ENCODE measurements around the gene ADAMTSL2.

ADAMTSL2 gene

GRCh38 chr9:133493845-133494540 lies 40.5 kb upstream of the ADAMTSL2 start:
- Histone ChIP-seq H3K27me3 (ENCODE audit: insufficient read depth, poor library complexity, severe bottlenecking) (no peaks in the 10 kb centered on the region), H3K27ac (replicated peaks) (no peak overlapping the region), H3K4me3 (replicated peaks; ENCODE audit: insufficient read depth, low read length) (no peak overlapping the region)
- TF ChIP-seq POLR2AphosphoS5 (IDR thresholded peaks at IDR 0.05; ENCODE audit: low read depth), result no peak
- TF ChIP-seq CTCF (IDR thresholded peaks at IDR 0.05; ENCODE audit: insufficient read depth, low read length), result no peak
- TF ChIP-seq GABPA (IDR thresholded peaks at IDR 0.05; ENCODE audit: low read depth), result no peak
- no peak for TF ChIP-seq SPI1 (IDR thresholded peaks at IDR 0.05; ENCODE audit: borderline replicate concordance, low read depth)
- TF ChIP-seq, protein P1, sequence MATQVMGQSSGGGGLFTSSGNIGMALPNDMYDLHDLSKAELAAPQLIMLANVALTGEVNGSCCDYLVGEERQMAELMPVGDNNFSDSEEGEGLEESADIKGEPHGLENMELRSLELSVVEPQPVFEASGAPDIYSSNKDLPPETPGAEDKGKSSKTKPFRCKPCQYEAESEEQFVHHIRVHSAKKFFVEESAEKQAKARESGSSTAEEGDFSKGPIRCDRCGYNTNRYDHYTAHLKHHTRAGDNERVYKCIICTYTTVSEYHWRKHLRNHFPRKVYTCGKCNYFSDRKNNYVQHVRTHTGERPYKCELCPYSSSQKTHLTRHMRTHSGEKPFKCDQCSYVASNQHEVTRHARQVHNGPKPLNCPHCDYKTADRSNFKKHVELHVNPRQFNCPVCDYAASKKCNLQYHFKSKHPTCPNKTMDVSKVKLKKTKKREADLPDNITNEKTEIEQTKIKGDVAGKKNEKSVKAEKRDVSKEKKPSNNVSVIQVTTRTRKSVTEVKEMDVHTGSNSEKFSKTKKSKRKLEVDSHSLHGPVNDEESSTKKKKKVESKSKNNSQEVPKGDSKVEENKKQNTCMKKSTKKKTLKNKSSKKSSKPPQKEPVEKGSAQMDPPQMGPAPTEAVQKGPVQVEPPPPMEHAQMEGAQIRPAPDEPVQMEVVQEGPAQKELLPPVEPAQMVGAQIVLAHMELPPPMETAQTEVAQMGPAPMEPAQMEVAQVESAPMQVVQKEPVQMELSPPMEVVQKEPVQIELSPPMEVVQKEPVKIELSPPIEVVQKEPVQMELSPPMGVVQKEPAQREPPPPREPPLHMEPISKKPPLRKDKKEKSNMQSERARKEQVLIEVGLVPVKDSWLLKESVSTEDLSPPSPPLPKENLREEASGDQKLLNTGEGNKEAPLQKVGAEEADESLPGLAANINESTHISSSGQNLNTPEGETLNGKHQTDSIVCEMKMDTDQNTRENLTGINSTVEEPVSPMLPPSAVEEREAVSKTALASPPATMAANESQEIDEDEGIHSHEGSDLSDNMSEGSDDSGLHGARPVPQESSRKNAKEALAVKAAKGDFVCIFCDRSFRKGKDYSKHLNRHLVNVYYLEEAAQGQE (IDR thresholded peaks at IDR 0.05; ENCODE audit: insufficient replicate concordance, low read depth), result no peak
- no peak for DNase-seq (ENCODE audit: low read depth in 1 of 2, low spot score in 1 of 2)

DNA sequence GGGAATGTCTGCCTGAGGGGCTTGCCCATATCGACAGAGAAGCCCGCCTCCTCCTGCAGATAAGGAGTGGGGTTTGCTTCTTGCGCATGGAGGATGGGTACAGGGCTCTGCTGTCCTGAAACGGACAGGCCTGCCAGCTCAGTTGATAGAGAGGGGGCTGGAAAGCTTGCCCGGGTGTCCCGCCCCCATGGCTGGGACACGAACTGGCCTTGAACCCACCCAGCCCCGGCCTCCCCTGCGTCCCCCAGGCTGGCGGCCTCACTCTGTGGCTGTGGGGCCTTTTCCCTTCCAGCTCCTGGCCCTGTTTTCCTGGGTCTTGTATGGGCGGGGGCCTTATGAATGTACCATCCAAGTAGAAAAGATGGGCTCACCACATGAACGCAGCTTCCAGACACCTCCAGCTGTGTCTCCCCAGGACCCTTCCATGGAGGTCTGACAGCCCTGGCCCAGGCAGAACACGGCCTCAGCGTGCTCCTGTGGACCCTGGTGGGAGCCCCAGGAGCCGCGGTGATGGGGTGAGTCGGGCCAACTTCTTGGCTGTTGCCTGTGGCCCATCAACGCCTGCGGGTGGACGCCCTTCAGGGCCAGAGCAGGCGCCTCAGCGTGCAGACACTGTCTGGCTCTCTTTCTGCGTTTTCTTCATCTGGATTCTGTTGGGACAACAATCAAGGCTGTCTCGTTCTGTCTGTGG lies 39.7 kb upstream of the ADAMTSL2 start:
- no peak for DNase-seq (ENCODE audit: low read depth in 1 of 2, low spot score in 1 of 2)
- TF ChIP-seq CTCF (IDR thresholded peaks at IDR 0.05; ENCODE audit: insufficient read depth, low read length) (no peak), GABPA (IDR thresholded peaks at IDR 0.05; ENCODE audit: low read depth) (no peak), POLR2AphosphoS5 (IDR thresholded peaks at IDR 0.05; ENCODE audit: low read depth) (no peak), SPI1 (IDR thresholded peaks at IDR 0.05; ENCODE audit: borderline replicate concordance, low read depth) (no peak)
- TF ChIP-seq, protein P1 (IDR thresholded peaks at IDR 0.05; ENCODE audit: insufficient replicate concordance, low read depth), result no peak
- Histone ChIP-seq H3K27me3 (ENCODE audit: insufficient read depth, poor library complexity, severe bottlenecking) (no peaks in the 10 kb centered on the region), H3K4me3 (replicated peaks; ENCODE audit: insufficient read depth, low read length) (no peak overlapping the region), H3K27ac (replicated peaks) (no peak overlapping the region)

- no peak for DNase-seq (ENCODE audit: low read depth in 1 of 2, low spot score in 1 of 2)
- no peak overlapping the region for H3K27ac ChIP-seq (replicated peaks)
- no peak overlapping the region for H3K4me3 ChIP-seq (replicated peaks; ENCODE audit: insufficient read depth, low read length)
- no peaks in the 10 kb centered on the region for H3K27me3 ChIP-seq (ENCODE audit: insufficient read depth, poor library complexity, severe bottlenecking)
- TF ChIP-seq GABPA (IDR thresholded peaks at IDR 0.05; ENCODE audit: low read depth) (no peak), POLR2AphosphoS5 (IDR thresholded peaks at IDR 0.05; ENCODE audit: low read depth) (no peak), SPI1 (IDR thresholded peaks at IDR 0.05; ENCODE audit: borderline replicate concordance, low read depth) (no peak), CTCF (IDR thresholded peaks at IDR 0.05; ENCODE audit: insufficient read depth, low read length) (no peak)
- TF ChIP-seq, protein P1 (IDR thresholded peaks at IDR 0.05; ENCODE audit: insufficient replicate concordance, low read depth), result no peak
These were observed 38.9 kb upstream of the ADAMTSL2 start for GRCh38 chr9:133495327-133496293.

Measured in HL-60 (cell line).